CD4-positive, alpha-beta T cell treated with Interleukin-6 for 4 hours (primary cell): ENCODE results near the gene MMP25.

Experiments used
- DNase-seq: peaks from one replicate; pipeline ENCODE4 v3.0.0-alpha.2; 2020; ENCODE audit warnings: mixed read lengths

MMP25 gene

GRCh38 chr16:3045758-3046640, at the start of gene MMP25:
MMP25 (plus strand) TSS chr16:3046561; CDS start chr16:3046918, 357 bp downstream.
- DNase-seq = no peak

GRCh38 chr16:2999929-3000328, 46.4 kb upstream of the MMP25 start:
- DNase-seq = no peak

GRCh38 chr16:3000540-3000939, 45.8 kb upstream of the MMP25 start:
- DNase-seq = no peak

- no peak for DNase-seq
Measured at GRCh38 chr16:3001316-3001715, 45.0 kb upstream of the MMP25 start.

DNA sequence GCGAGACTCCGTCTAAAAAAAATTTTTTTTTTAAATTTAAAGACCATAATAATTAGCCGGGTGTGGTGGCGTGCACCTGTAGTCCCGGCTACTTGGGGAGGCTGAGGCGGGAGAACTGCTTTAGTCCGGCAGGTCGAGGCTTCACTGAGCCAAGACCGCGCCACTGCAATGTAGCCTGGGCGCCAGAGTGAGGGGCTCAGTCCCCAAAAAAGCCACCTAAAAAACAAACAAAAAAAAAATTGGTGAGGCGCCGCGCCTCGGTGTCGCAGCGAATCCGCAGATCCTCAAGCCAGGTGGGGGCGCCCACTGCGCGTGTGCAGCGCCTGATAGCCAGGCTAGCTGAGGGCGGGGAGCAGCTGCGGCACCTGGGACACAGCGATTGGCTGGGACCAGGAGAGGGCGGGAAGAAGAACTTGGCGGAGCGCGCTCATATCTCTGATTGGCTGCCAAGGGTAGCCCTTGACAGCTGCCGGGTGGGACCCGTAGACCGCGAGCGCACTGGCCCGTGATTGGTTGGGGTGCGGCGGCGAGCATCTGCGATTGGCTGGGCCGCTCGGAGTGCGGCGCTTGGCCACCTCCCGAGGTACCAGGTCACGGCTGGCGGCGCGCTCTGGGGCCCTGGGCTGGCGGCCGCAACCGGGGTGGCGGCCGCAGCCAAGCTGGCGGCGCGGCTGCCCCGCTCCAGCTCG, 42.6 kb upstream of the MMP25 start:
- peak; percentile 97 for DNase-seq

- peak; percentile 26 for DNase-seq
Measured at GRCh38 chr16:3004319-3004718, 42.0 kb upstream of the MMP25 start.

- no peak for DNase-seq
Measured at GRCh38 chr16:3004781-3005284, 41.5 kb upstream of the MMP25 start.

- no peak for DNase-seq
Measured at GRCh38 chr16:3007059-3007956, 39.1 kb upstream of the MMP25 start.

GRCh38 chr16:3007957-3008689, 38.2 kb upstream of the MMP25 start:
- peak; percentile 45 for DNase-seq

DNA sequence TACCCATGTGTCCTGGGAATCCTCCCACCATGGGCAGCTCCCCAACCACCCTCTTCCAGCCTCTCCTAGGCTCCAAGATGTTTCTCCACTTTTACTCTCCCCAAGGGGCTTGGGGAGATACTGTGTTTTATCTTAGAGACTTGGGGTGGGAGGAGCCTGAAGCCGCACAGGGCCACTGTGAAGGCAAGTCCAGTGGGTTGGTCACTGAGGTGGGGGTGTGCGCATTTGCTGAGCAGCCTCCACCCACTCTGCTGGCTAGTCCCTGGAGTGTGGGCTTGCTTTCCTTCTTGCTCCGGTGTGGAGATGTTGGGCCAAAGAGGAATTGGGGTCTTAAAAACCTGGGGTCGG, 37.7 kb upstream of the MMP25 start:
- DNase-seq = no peak

DNA sequence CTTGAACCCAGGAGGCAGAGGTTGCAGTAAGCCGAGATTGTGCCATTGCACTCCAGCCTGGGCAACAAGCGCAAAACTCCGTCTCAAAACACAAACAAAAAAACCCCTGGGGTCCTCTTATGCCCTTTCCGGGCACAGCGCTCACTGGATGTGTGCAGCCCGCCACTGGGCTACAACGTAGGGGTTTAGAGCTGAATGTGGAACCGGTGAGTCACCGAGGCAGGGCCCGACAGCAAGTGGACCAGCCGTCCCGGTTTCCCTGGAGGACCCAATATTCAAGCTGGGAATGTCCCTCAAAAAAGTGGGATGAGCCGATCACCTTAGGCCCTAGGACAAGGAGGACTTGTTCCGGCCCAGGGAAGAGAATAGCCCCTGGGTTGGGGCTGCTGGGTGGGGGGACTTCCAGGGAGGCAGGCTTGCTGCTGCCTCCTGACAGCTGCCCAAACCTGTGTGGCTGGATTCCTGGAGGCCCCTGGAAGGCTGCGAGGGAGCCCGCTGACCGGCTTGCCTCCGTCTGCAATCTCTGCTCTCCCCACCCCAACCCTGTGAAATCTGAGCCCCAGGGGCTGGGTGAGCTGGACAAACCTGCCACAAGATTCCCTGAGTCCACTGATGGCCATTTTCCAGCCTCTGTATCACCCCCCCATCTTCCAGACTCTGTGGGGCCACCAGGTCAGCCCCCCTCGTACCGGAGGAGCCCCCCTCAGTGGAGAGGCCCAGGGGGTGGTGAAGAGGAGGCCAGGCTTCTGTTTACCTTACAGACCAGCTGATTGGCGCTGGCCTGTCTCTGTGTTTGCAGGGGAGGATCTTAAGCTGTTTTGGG, 36.6 kb upstream of the MMP25 start:
- no peak for DNase-seq

- no peak for DNase-seq
Measured at GRCh38 chr16:3010510-3010909, 35.9 kb upstream of the MMP25 start.

GRCh38 chr16:3012246-3012645, 34.1 kb upstream of the MMP25 start:
- DNase-seq = no peak

DNA sequence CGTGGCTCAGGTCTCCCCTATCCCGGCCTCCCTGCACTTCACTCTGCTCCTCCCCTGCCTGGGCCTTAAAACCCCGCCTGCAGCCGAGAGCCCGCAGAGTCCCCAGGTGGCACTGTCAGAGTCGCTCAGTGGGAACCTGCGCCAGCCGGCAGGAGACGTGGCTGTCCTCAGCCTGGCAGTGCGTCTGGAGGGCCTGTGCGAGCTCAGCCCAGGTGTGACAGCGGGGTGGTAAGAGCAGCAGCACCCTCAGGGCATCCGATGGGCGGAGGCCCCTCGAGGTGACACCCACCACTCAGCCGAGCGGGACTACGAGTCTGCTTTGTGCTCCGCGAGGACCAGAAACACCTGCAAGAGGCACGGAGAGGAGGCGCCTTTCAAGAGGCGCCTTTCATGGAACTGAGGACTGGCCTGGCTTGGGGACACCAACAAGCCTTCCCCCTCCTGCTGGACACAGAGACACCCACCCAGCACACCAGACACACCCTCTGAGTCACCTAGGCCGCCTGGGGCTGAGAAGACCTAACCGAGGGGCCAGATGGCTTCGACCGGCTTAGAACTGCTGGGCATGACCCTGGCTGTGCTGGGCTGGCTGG, 33.4 kb upstream of the MMP25 start, which contains the start of gene CLDN9:
Gene CLDN9, plus strand, starts transcription at position 96 of the 593 bp plus-strand sequence. Its CDS starts 440 bp downstream, at position 536.
- DNase-seq = peak; percentile 23

- DNase-seq = no peak
Measured at GRCh38 chr16:3013491-3013951, 32.8 kb upstream of the MMP25 start.

DNA sequence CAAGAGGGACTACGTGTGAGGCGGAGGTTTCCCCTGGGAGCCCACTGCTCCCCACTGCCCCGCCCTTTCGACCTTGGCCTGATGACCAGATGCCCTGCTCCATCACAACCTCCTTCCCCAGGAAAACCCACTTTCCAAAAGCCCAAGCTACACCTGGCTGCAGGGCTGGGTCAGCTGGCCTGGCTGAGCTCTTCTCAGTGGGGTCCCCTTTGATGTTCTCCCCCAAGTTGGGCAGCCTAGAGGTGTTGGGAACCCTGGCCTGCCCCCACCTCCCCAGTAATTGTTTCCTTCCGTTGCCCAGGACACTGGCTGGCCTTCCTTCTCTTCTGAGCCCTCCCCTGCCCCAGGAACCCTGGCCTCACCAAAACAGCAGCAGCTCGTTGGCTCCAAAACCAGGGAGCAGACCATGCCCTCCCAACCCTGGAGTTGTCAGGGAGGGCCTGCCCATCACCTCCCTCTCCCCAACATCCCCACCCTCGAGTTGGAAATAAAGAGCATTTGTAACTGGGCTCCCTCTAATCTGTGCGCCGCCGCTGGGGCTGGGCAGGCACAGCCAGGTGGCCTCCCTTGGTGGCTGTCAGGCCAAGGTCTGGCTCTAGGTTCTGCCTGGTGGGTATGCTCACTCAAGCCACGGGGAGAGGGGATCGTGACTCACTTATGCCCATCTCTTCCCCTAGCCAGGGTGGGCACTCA, 32.2 kb upstream of the MMP25 start:
- no peak for DNase-seq

DNA sequence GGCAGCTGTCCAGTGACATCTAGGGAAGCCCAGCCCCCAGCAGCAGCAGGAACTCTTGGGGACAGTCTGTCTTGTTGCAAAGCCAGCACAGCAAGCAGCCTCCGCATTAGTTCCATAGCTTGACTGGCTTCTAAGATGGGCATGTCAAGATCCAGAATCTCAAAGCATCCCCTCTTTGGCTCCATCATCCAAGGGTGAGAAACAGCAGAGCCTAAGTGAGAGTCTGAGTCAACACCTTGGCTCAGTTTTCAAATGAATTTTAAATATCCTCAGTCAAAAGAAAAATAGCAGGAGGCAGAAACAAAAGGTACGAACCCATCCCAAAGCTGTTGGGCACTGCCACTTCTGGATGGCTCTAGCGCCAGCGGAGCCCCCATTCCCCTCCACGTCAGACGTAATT, 31.4 kb upstream of the MMP25 start:
- no peak for DNase-seq

DNA sequence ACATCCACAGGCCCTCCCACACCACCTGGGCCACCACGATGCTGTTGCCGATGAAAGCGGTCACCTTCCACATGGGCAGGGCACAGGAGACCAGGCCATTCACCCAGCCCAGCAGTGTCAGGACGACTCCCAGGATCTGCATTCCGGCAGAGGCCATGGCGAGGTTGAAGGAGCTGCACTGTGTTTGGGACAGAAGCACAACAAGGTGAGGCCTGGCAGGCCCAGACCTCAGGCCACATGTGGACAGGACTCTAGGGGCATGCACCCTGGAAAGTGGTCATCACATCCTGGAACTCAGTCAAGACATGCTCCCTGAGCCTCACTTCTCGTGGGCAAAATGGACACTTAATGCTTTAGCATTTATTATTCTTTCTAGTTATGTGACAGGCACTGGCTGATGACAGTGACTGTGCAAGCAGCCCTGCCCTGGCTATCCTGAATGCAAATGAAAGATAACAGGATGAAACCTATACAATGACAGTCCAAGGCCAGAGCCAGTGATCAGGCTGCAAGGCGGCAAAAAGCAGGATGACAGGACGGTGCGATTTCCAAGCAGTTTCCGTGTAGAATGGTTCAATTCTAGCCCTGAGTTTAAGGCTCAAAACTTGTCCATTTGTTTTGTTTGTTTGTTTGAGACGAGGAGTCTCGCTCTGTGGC, 30.4 kb upstream of the MMP25 start:
- no peak for DNase-seq

DNA sequence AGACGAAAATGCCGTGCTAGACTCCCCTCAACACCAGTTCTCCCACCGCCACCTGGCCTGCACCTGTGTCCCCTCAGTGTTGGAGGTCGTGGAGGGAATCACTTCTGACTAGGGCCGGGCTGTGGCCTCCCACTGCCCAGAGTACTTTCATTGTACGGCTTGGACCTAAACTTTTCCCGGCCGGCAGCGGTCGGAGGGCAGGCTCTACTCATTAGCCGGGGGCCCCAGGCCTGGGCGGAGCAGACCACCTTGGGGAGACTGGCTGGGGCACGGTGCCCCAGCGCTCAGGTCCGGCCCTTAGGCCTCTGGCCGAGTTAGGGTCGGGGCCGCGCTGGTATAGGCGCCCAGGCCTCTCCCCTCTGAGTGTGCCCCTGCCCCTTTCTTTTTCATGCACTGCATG, 29.0 kb upstream of the MMP25 start:
- DNase-seq = no peak
